ENCODE results near the gene ZBTB40.

The ZBTB40 gene

GRCh38 chr1:22434717-22435116 is 16.9 kb upstream of the ZBTB40 start:
- DNase-seq (ENCODE audit: low read depth), result peak; percentile 23

- no peak for DNase-seq (ENCODE audit: low read depth)
These were observed 14.7 kb upstream of the ZBTB40 start for GRCh38 chr1:22436948-22437347.

- no peak for DNase-seq (ENCODE audit: low read depth)
These were observed 14.1 kb upstream of the ZBTB40 start for GRCh38 chr1:22437573-22437972.

- no peak for DNase-seq (ENCODE audit: low read depth)
These were observed 11.1 kb upstream of the ZBTB40 start for GRCh38 chr1:22440582-22440981.

- no peak for DNase-seq (ENCODE audit: low read depth)
These were observed 9.3 kb upstream of the ZBTB40 start for GRCh38 chr1:22442212-22442894.

- DNase-seq (ENCODE audit: low read depth), result no peak
These were observed 8.3 kb upstream of the ZBTB40 start for GRCh38 chr1:22443332-22443731.

GRCh38 chr1:22444856-22445255 is 6.8 kb upstream of the ZBTB40 start:
- peak; percentile 13 for DNase-seq (ENCODE audit: low read depth)

- DNase-seq (ENCODE audit: low read depth), result peak; percentile 92
These were observed 4.0 kb upstream of the ZBTB40 start for GRCh38 chr1:22447621-22448111.

GRCh38 chr1:22449636-22450035 is 2.0 kb upstream of the ZBTB40 start:
- no peak for DNase-seq (ENCODE audit: low read depth)

- DNase-seq (ENCODE audit: low read depth), result no peak
These were observed 1.2 kb upstream of the ZBTB40 start for GRCh38 chr1:22450351-22451021.

- DNase-seq (ENCODE audit: low read depth), result peak; percentile 57
These were observed 868 bp downstream of the ZBTB40 start for GRCh38 chr1:22452481-22452957.

- DNase-seq (ENCODE audit: low read depth), result no peak
These were observed 1.5 kb downstream of the ZBTB40 start for GRCh38 chr1:22453181-22453580.

GRCh38 chr1:22454476-22455056 is 2.9 kb downstream of the ZBTB40 start:
- DNase-seq (ENCODE audit: low read depth), result no peak

- peak; percentile 13 for DNase-seq (ENCODE audit: low read depth)
These were observed 5.7 kb downstream of the ZBTB40 start for GRCh38 chr1:22457345-22457744.

GRCh38 chr1:22457836-22458235 is 6.2 kb downstream of the ZBTB40 start:
- DNase-seq (ENCODE audit: low read depth), result no peak

GRCh38 chr1:22461100-22461499 is 9.4 kb downstream of the ZBTB40 start:
- no peak for DNase-seq (ENCODE audit: low read depth)

- no peak for DNase-seq (ENCODE audit: low read depth)
These were observed 10.3 kb downstream of the ZBTB40 start for GRCh38 chr1:22461678-22462527.

- DNase-seq (ENCODE audit: low read depth), result no peak
These were observed 11.3 kb downstream of the ZBTB40 start for GRCh38 chr1:22462928-22463327.

- no peak for DNase-seq (ENCODE audit: low read depth)
These were observed 13.4 kb downstream of the ZBTB40 start for GRCh38 chr1:22465015-22465565.

GRCh38 chr1:22465671-22466070 is 14.0 kb downstream of the ZBTB40 start:
- no peak for DNase-seq (ENCODE audit: low read depth)

- DNase-seq (ENCODE audit: low read depth), result no peak
These were observed 18.6 kb downstream of the ZBTB40 start for GRCh38 chr1:22470227-22470626.

- DNase-seq (ENCODE audit: low read depth), result peak; percentile 61
These were observed 19.4 kb downstream of the ZBTB40 start for GRCh38 chr1:22471078-22471477.
